HepG2 (cell line): ENCODE results near the gene PDE8B.

Source experiments
- CTCF ChIP-seq: sonication (generic); formaldehyde crosslinking; IDR thresholded peaks from 2 replicates; pipeline ENCODE4 v1.5.0; 2020; ENCODE audit warnings: mild to moderate bottlenecking, missing genetic modification reagents, moderate library complexity
- PAWR ChIP-seq: sonication (generic); formaldehyde crosslinking; IDR thresholded peaks from 2 replicates; pipeline ENCODE4 v1.4.0; 2020; ENCODE audit warnings: missing genetic modification reagents, mild to moderate bottlenecking, borderline replicate concordance
- POLR2A ChIP-seq, 2 experiments: IDR thresholded peaks; 2 replicates each; pipeline ENCODE4 v1.6.1; 2011; ENCODE audit warnings: low read depth in 2 of 2, low read length in 2 of 2, mild to moderate bottlenecking in 1 of 2, moderate library complexity in 1 of 2; ENCODE audit not compliant: insufficient read depth in 1 of 2
- PRDM10 ChIP-seq: sonication (generic); formaldehyde crosslinking; IDR thresholded peaks from 2 replicates; pipeline ENCODE4 v1.4.0; 2020; ENCODE audit warnings: low read depth, missing genetic modification reagents
- ZSCAN22 ChIP-seq: sonication (generic); formaldehyde crosslinking; IDR thresholded peaks from 2 replicates; pipeline ENCODE4 v1.4.0; 2020; ENCODE audit warnings: mild to moderate bottlenecking, missing genetic modification reagents

GRCh38 chr5:77463905-77464304 lies 253.4 kb downstream of the PDE8B start:
- TF ChIP-seq CTCF (CRISPR knock-in tag) (no peak), POLR2A (IDR thresholded peaks at IDR 0.05; ENCODE audit: insufficient read depth in 1 of 2, low read depth in 2 of 2, low read length in 2 of 2) (no peak), ZSCAN22 (CRISPR knock-in tag) (no peak), PAWR (no peak), PRDM10 (CRISPR knock-in tag) (no peak)
